Muscle layer of duodenum (tissue), 2 donors: Measurements from ENCODE around the gene PIM2.

ENCODE experiments used
- H3K27ac ChIP-seq: one replicate; pipeline ENCODE4 v1.7.0; 2013; ENCODE audit warnings: mild to moderate bottlenecking, low read length
- H3K27me3 ChIP-seq: one replicate; pipeline ENCODE4 v1.7.0; 2013; ENCODE audit warnings: low read depth, mild to moderate bottlenecking, control low read depth, low read length
- H3K36me3 ChIP-seq, 2 donors: one replicate each; pipeline ENCODE4 v1.7.0; 2013; ENCODE audit warnings: low read length in 2 of 2, control low read depth in 1 of 2, mild to moderate bottlenecking in 1 of 2; ENCODE audit not compliant: insufficient read depth in 2 of 2, control insufficient read depth in 1 of 2
- H3K4me1 ChIP-seq, 2 donors: one replicate each; pipeline ENCODE4 v1.7.0; 2013; ENCODE audit warnings: low read length in 2 of 2, mild to moderate bottlenecking in 2 of 2, control low read depth in 1 of 2, moderate library complexity in 1 of 2; ENCODE audit not compliant: insufficient read depth in 2 of 2, control insufficient read depth in 1 of 2
- H3K4me3 ChIP-seq, 2 donors: one replicate each; pipeline ENCODE4 v1.7.0; 2013; ENCODE audit warnings: low read length in 2 of 2, low read depth in 1 of 2, mild to moderate bottlenecking in 1 of 2
- H3K9me3 ChIP-seq, 2 donors: one replicate each; pipeline ENCODE4 v1.7.0; 2013; ENCODE audit warnings: low read length in 2 of 2, control low read depth in 1 of 2, mild to moderate bottlenecking in 1 of 2; ENCODE audit not compliant: control insufficient read depth in 1 of 2
- donor health status: healthy.

PIM2 gene

GRCh38 chrX:48948589-48948988 lies 29.8 kb upstream of the PIM2 start:
- no peaks in the 10 kb centered on the region for H3K27me3 ChIP-seq
- no peak overlapping the region for H3K4me3 ChIP-seq
- H3K9me3 ChIP-seq = no peaks in the 10 kb centered on the region
- peaks cover 0 to 14% of the 10 kb centered on the region in 2 donors for H3K4me1 ChIP-seq
- H3K27ac ChIP-seq = no peak overlapping the region
- H3K36me3 ChIP-seq = no peaks in the 10 kb centered on the region

GRCh38 chrX:48945517-48946348 lies 26.9 kb upstream of the PIM2 start:
- Histone ChIP-seq H3K36me3 (peaks cover 0 to 4% of the 10 kb centered on the region in 2 donors), H3K27me3 (no peaks in the 10 kb centered on the region), H3K4me1 (peaks cover 0 to 4% of the 10 kb centered on the region in 2 donors), H3K27ac (no peak overlapping the region), H3K4me3 (no peak overlapping the region), H3K9me3 (no peaks in the 10 kb centered on the region)

- Histone ChIP-seq H3K4me1 (peaks cover 0 to 16% of the 10 kb centered on the region in 2 donors), H3K36me3 (peaks cover 0 to 4% of the 10 kb centered on the region in 2 donors), H3K27me3 (no peaks in the 10 kb centered on the region), H3K9me3 (no peaks in the 10 kb centered on the region), H3K27ac (no peak overlapping the region), H3K4me3 (no peak overlapping the region)
Observed at GRCh38 chrX:48942895-48943294, 24.1 kb upstream of the PIM2 start.

GRCh38 chrX:48940404-48940955 lies 21.7 kb upstream of the PIM2 start:
- Histone ChIP-seq H3K27me3 (no peaks in the 10 kb centered on the region), H3K4me1 (peaks cover 0 to 26% of the 10 kb centered on the region in 2 donors), H3K4me3 (no peak overlapping the region), H3K27ac (peak overlapping the region; percentile 39), H3K9me3 (no peaks in the 10 kb centered on the region), H3K36me3 (peaks cover 0 to 4% of the 10 kb centered on the region in 2 donors)

- Histone ChIP-seq H3K4me1 (peaks cover 0 to 26% of the 10 kb centered on the region in 2 donors), H3K36me3 (peaks cover 2 to 9% of the 10 kb centered on the region in 2 donors), H3K27ac (peak overlapping the region; percentile 39), H3K9me3 (no peaks in the 10 kb centered on the region), H3K27me3 (no peaks in the 10 kb centered on the region), H3K4me3 (no peak overlapping the region)
Observed at GRCh38 chrX:48939524-48940228, 20.9 kb upstream of the PIM2 start.

GRCh38 chrX:48938721-48939425 lies 20.0 kb upstream of the PIM2 start:
- H3K4me3 ChIP-seq = no peak overlapping the region
- H3K27ac ChIP-seq = no peak overlapping the region
- H3K36me3 ChIP-seq = peaks cover 10 to 14% of the 10 kb centered on the region in 2 donors
- peaks cover 0 to 26% of the 10 kb centered on the region in 2 donors for H3K4me1 ChIP-seq
- no peaks in the 10 kb centered on the region for H3K9me3 ChIP-seq
- no peaks in the 10 kb centered on the region for H3K27me3 ChIP-seq

GRCh38 chrX:48937054-48937907 lies 18.5 kb upstream of the PIM2 start:
- H3K27me3 ChIP-seq = no peaks in the 10 kb centered on the region
- peaks cover 0 to 26% of the 10 kb centered on the region in 2 donors for H3K4me1 ChIP-seq
- peaks cover 10 to 15% of the 10 kb centered on the region in 2 donors for H3K36me3 ChIP-seq
- H3K27ac ChIP-seq = peak overlapping the region; percentile 86
- H3K9me3 ChIP-seq = no peaks in the 10 kb centered on the region
- peak overlapping the region in 1 of 2 donors; percentile 2 for H3K4me3 ChIP-seq

- no peak overlapping the region for H3K4me3 ChIP-seq
- peaks cover 10 to 15% of the 10 kb centered on the region in 2 donors for H3K36me3 ChIP-seq
- H3K9me3 ChIP-seq = no peaks in the 10 kb centered on the region
- peak overlapping the region; percentile 86 for H3K27ac ChIP-seq
- peaks cover 0 to 26% of the 10 kb centered on the region in 2 donors for H3K4me1 ChIP-seq
- H3K27me3 ChIP-seq = no peaks in the 10 kb centered on the region
Observed at GRCh38 chrX:48936429-48937053, 17.7 kb upstream of the PIM2 start.

GRCh38 chrX:48935301-48935670 lies 16.5 kb upstream of the PIM2 start:
- H3K9me3 ChIP-seq = no peaks in the 10 kb centered on the region
- H3K36me3 ChIP-seq = peaks cover 11 to 16% of the 10 kb centered on the region in 2 donors
- H3K27me3 ChIP-seq = no peaks in the 10 kb centered on the region
- H3K4me1 ChIP-seq = peaks cover 0 to 18% of the 10 kb centered on the region in 2 donors
- H3K4me3 ChIP-seq = no peak overlapping the region
- H3K27ac ChIP-seq = no peak overlapping the region
